IMR-90 (cell line): Measurements from ENCODE around the gene RFX2. TPM values are rescaled to one million over a fixed set of nuclear protein-coding genes. Genes with fewer than 3 reads are reported as not detected.

Experiments
- ATAC-seq: fragments of 200-7000 bp; cut with Tn5 transposase; 2 replicates; pipeline ENCODE4 v1.9.1; 2020; ENCODE audit warnings: low read depth, mild to moderate bottlenecking, moderate library complexity
- BruUV-seq: library from RNA; stranded (reverse); fragments of 400-500 nt; replicated peaks from 2 replicates; lab custom pipeline; 2021; lab: Mats Ljungman, UMichigan
- CTCF ChIA-PET: fragments of 300-600 bp; formaldehyde crosslinking; extraction: SDS; loops from one replicate; lab custom pipeline; 2021; ENCODE audit warnings: antibody characterized with exemption; lab: Yijun Ruan, JAX
- POLR2A ChIA-PET: fragments of 300-600 bp; sonication (Branson Sonifier 250); formaldehyde crosslinking; loops from one replicate; lab custom pipeline; 2022; ENCODE audit warnings: antibody characterized with exemption; ENCODE audit not compliant: unreplicated experiment; lab: Charles Lee
- DNase-seq: peaks from one replicate; pipeline ENCODE4 v3.0.0; 2013
- H2AFZ ChIP-seq: replicated peaks from 2 replicates; pipeline ENCODE3; 2013; ENCODE audit warnings: low read length, mild to moderate bottlenecking; ENCODE audit not compliant: poor library complexity
- H2AK5ac ChIP-seq: 2 replicates; pipeline ENCODE4 v1.6.1; 2013; ENCODE audit warnings: low read depth, low read length, inconsistent platforms
- H2AK9ac ChIP-seq: replicated peaks from 2 replicates; pipeline ENCODE3; 2013; ENCODE audit warnings: mild to moderate bottlenecking, low read depth, low read length, moderate library complexity; ENCODE audit not compliant: poor library complexity
- H2BK120ac ChIP-seq: 2 replicates; pipeline ENCODE4 v1.6.1; 2013; ENCODE audit warnings: low read depth, low read length, inconsistent platforms
- H2BK15ac ChIP-seq: 3 replicates; pipeline ENCODE4 v1.6.1; 2013; ENCODE audit warnings: low read depth, low read length, inconsistent platforms
- H2BK20ac ChIP-seq: 2 replicates; pipeline ENCODE4 v1.6.1; 2013; ENCODE audit warnings: low read depth, mild to moderate bottlenecking, inconsistent platforms, low read length, moderate library complexity
- H2BK5ac ChIP-seq: 2 replicates; pipeline ENCODE4 v1.6.1; 2013; ENCODE audit warnings: mild to moderate bottlenecking, low read depth, low read length, inconsistent platforms; ENCODE audit not compliant: poor library complexity, severe bottlenecking
- H3K14ac ChIP-seq: replicated peaks from 2 replicates; pipeline ENCODE4 v1.6.1; 2013; ENCODE audit warnings: low read depth, low read length, inconsistent platforms
- H3K18ac ChIP-seq: 2 replicates; pipeline ENCODE4 v1.6.1; 2013; ENCODE audit warnings: low read depth, low read length, control low read depth
- H3K23ac ChIP-seq: 2 replicates; pipeline ENCODE4 v1.6.1; 2013; ENCODE audit warnings: low read depth, low read length, inconsistent platforms
- H3K27ac ChIP-seq: 2 replicates; pipeline ENCODE4 v1.5.1; 2013; ENCODE audit warnings: mild to moderate bottlenecking, control low read depth, low read length; ENCODE audit not compliant: insufficient read depth
- H3K27me3 ChIP-seq: 2 replicates; pipeline ENCODE4 v1.6.1; 2013; ENCODE audit warnings: low read length; ENCODE audit not compliant: control insufficient read depth, insufficient read depth
- H3K36me3 ChIP-seq: 2 replicates; pipeline ENCODE4 v1.6.1; 2013; ENCODE audit warnings: low read length, mixed read lengths; ENCODE audit not compliant: control insufficient read depth, insufficient read depth
- H3K4ac ChIP-seq: 2 replicates; pipeline ENCODE4 v1.6.1; 2013; ENCODE audit warnings: low read depth, low read length, inconsistent platforms
- H3K4me1 ChIP-seq: 2 replicates; pipeline ENCODE4 v1.6.1; 2013; ENCODE audit warnings: low read length, mixed read lengths; ENCODE audit not compliant: control insufficient read depth, insufficient read depth
- H3K4me2 ChIP-seq: 2 replicates; pipeline ENCODE4 v1.6.1; 2013; ENCODE audit warnings: low read depth, mild to moderate bottlenecking, control low read depth, low read length, moderate library complexity
- H3K4me3 ChIP-seq: 2 replicates; pipeline ENCODE4 v1.5.1; 2013; ENCODE audit warnings: low read depth, mild to moderate bottlenecking, control low read depth, low read length, moderate library complexity; ENCODE audit not compliant: insufficient read depth
- H3K56ac ChIP-seq: 2 replicates; pipeline ENCODE4 v1.6.1; 2013; ENCODE audit warnings: low read length, inconsistent platforms; ENCODE audit not compliant: insufficient read depth; ENCODE audit errors: extremely low read depth
- H3K79me1 ChIP-seq, 2 experiments: 2 replicates each; pipeline ENCODE4 v1.6.1; 2013; ENCODE audit warnings: low read length in 2 of 2, inconsistent platforms in 1 of 2, low read depth in 1 of 2
- H3K9ac ChIP-seq: 2 replicates; pipeline ENCODE4 v1.6.1; 2013; ENCODE audit warnings: low read depth, low read length, control low read depth
- H3K9me1 ChIP-seq: 2 replicates; pipeline ENCODE4 v1.6.1; 2013; ENCODE audit warnings: low read length, inconsistent platforms; ENCODE audit not compliant: insufficient read depth
- H3K9me3 ChIP-seq: 2 replicates; pipeline ENCODE4 v1.6.1; 2013; ENCODE audit warnings: low read length; ENCODE audit not compliant: control insufficient read depth, insufficient read depth
- H4K20me1 ChIP-seq: 2 replicates; pipeline ENCODE4 v1.6.1; 2013; ENCODE audit warnings: low read length, inconsistent platforms; ENCODE audit not compliant: insufficient read depth
- H4K5ac ChIP-seq: 2 replicates; pipeline ENCODE4 v1.6.1; 2013; ENCODE audit warnings: mild to moderate bottlenecking, low read depth, low read length, control low read depth
- H4K8ac ChIP-seq, 2 experiments: 2 replicates each; pipeline ENCODE4 v1.6.1; 2013; ENCODE audit warnings: low read depth in 2 of 2, low read length in 2 of 2, control low read depth in 1 of 2, inconsistent platforms in 1 of 2
- H4K91ac ChIP-seq: 2 replicates; pipeline ENCODE4 v1.6.1; 2013; ENCODE audit warnings: low read depth, low read length, inconsistent platforms; ENCODE audit not compliant: insufficient read depth
- CEBPB ChIP-seq: IDR thresholded peaks from 2 replicates; pipeline ENCODE4 v1.6.1; 2012; ENCODE audit warnings: low read depth, low read length, improper control_type of control experiment
- WGBS, 2 experiments: methylation state at CpG; one replicate each; pipeline versions ENCODE4 v1.1.5 to v1.1.7; 2013; ENCODE audit warnings: missing lambda C conversion rate in 2 of 2; ENCODE audit not compliant: insufficient read length in 1 of 2; ENCODE audit errors: extremely low coverage in 2 of 2; 5-methylcytosine and 5-hydroxymethylcytosine counted together
- dilution Hi-C: fragments of 300-500 bp; cut with HindIII; formaldehyde crosslinking; loops from one replicate; pipeline ENCODE4 v1.14.3; 2018; ENCODE audit warnings: low sequenced_read_pairs; ENCODE audit not compliant: unreplicated experiment
- in situ Hi-C: fragments of 300-500 bp; cut with MboI; formaldehyde crosslinking; loops from 3 replicates; pipeline ENCODE4 v1.14.3; 2019; ENCODE audit warnings: low sequenced_read_pairs, inconsistent platforms, mixed read lengths
- intact Hi-C: fragments of 100-400 bp; cut with micrococcal nuclease; formaldehyde crosslinking; loops from 2 replicates; pipeline ENCODE4 v1.10.0; 2022
- polyA plus RNA-seq, 3 experiments: library from polyadenylated mRNA; depleted of rRNA; stranded (reverse); fragments of >200 nt; gene quantifications; 2 replicates each; pipeline ENCODE4 v1.2.3, GENCODE V29; 2012; ENCODE audit warnings: low replicate concordance in 1 of 3
- total RNA-seq: library from RNA; depleted of rRNA; stranded (reverse); fragments of >200 nt; gene quantifications from 2 replicates; pipeline ENCODE4 v1.2.3, GENCODE V29; 2012
- TF ChIP-seq, protein P1 (sequence below): conservative IDR thresholded peaks from 2 replicates; pipeline ENCODE4 v1.5.1; 2012; ENCODE audit warnings: mild to moderate bottlenecking, low read depth, low read length, improper control_type of control experiment

RFX2 gene
- total and polyA plus RNA-seq, 2 of the 4 experiments (the other 2 are of a cell fraction): 2.2 to 4.9 TPM

DNA sequence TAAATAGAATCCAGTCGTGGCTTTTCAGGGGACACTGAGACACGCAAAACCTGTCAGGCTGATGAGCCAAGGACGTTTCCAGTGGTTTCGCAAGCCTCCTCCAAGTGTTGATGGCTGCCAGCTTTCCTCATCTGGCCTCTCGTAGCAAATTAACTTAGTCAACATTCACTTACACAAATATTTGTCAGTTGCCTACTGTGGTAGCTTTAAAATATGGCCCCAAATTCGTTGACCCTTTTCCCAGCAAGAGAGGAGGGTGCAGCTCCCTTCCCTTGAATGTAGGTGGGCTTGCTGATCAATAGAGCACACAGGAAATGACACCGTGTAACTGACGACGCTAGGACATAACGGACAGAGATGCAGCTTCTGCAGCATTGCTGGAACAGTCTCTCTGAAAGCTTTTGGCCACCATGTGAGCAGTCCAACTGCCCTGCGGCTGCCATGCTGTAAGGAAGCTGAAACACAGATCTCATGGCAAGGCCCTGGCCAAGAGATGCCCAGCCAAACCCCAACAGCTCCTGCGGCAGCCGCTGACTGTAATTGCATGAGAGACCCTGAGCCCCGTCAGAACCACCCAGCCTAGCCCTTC, 126.8 kb downstream of the RFX2 start:
- Histone ChIP-seq H3K14ac (no peak overlapping the region; the same call in 1 of the 2 replicates), H2BK5ac (no peak overlapping the region), H3K56ac (no peak overlapping the region), H4K20me1 (no peaks in the 10 kb centered on the region), H3K4me3 (no peak overlapping the region), H2AFZ (peak overlapping the region; percentile 1), H4K8ac (peak overlapping the region in 1 of 2 experiments; percentile 12; a peak in 1 of 4 replicates), H3K4me2 (no peak overlapping the region), H2AK5ac (peak overlapping the region; percentile 3), H3K4ac (peak overlapping the region; percentile 9; the same call in 1 of the 2 replicates), H3K36me3 (no peaks in the 10 kb centered on the region), H4K5ac (no peak overlapping the region), H3K9me1 (peaks cover 26% of the 10 kb centered on the region), H2BK20ac (no peak overlapping the region), H3K9ac (no peak overlapping the region), H3K27me3 (no peaks in the 10 kb centered on the region), H2AK9ac (no peak overlapping the region), H3K18ac (no peak overlapping the region), H2BK15ac (no peak overlapping the region), H3K4me1 (peaks cover 21% of the 10 kb centered on the region), H3K27ac (no peak overlapping the region), H4K91ac (peak overlapping the region; percentile 19; the same call in 1 of the 2 replicates), H2BK120ac (no peak overlapping the region), H3K79me1 (peaks cover 8 to 21% of the 10 kb centered on the region in 2 experiments), H3K23ac (no peak overlapping the region), H3K9me3 (no peaks in the 10 kb centered on the region)
- WGBS, 2 experiments: 40% methylated on average over 6 of the region's 14 CpGs; no CpG with 5 or more reads in 1 of the 2 experiments
- dilution Hi-C loops: no loop called here
- ChIA-PET CTCF (interaction anchor here (1.0 kb wide), 1 partner anchor 38 kb away, joined by 3 read pairs; no protein-coding TSS in a partner anchor), POLR2A (no interaction called here)
- TF ChIP-seq, protein P1, sequence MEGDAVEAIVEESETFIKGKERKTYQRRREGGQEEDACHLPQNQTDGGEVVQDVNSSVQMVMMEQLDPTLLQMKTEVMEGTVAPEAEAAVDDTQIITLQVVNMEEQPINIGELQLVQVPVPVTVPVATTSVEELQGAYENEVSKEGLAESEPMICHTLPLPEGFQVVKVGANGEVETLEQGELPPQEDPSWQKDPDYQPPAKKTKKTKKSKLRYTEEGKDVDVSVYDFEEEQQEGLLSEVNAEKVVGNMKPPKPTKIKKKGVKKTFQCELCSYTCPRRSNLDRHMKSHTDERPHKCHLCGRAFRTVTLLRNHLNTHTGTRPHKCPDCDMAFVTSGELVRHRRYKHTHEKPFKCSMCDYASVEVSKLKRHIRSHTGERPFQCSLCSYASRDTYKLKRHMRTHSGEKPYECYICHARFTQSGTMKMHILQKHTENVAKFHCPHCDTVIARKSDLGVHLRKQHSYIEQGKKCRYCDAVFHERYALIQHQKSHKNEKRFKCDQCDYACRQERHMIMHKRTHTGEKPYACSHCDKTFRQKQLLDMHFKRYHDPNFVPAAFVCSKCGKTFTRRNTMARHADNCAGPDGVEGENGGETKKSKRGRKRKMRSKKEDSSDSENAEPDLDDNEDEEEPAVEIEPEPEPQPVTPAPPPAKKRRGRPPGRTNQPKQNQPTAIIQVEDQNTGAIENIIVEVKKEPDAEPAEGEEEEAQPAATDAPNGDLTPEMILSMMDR: no peak
- TF ChIP-seq CEBPB: peak; percentile 68; the same call in 1 of the 2 replicates
- BruUV-seq: no TSS peak
- intact Hi-C loops: no loop called here
- DNase-seq (no peak), ATAC-seq (no peak)
- in situ Hi-C loops: loop anchor here (10.0 kb wide), 1 partner anchor 141 kb away; no protein-coding TSS in a partner anchor
